Panc1 (cell line): ENCODE measurements around the gene RBFOX1.

Experiments used
- POLR2AphosphoS5 ChIP-seq: IDR thresholded peaks from 2 replicates; pipeline ENCODE4 v1.6.1; 2012; ENCODE audit warnings: mild to moderate bottlenecking, low read depth, low read length, moderate library complexity
- TF ChIP-seq, protein P1 (sequence below): fragments of 450-650 bp; IDR thresholded peaks from 2 replicates; pipeline ENCODE4 v1.5.1; 2017; ENCODE audit warnings: mild to moderate bottlenecking

DNA sequence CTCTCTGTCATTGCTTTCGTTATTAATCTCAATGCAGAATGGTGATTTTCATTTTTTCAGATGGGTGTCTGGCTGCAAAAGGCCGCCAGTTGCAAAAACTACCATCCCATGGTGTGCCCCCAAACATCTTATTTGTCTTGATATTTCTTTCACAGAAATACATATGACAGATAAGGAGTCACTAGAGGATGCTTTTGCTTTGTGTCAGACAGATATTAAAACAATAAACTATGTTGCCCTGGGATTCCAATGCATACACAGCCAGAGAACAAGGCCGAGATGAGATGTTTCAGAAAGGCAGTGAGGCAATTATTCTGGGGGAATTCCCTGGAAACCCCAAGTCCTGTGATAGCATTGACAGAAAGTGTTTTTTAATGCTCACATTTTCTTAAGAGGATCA lies 307.7 kb downstream of the RBFOX1 start:
- TF ChIP-seq, protein P1, sequence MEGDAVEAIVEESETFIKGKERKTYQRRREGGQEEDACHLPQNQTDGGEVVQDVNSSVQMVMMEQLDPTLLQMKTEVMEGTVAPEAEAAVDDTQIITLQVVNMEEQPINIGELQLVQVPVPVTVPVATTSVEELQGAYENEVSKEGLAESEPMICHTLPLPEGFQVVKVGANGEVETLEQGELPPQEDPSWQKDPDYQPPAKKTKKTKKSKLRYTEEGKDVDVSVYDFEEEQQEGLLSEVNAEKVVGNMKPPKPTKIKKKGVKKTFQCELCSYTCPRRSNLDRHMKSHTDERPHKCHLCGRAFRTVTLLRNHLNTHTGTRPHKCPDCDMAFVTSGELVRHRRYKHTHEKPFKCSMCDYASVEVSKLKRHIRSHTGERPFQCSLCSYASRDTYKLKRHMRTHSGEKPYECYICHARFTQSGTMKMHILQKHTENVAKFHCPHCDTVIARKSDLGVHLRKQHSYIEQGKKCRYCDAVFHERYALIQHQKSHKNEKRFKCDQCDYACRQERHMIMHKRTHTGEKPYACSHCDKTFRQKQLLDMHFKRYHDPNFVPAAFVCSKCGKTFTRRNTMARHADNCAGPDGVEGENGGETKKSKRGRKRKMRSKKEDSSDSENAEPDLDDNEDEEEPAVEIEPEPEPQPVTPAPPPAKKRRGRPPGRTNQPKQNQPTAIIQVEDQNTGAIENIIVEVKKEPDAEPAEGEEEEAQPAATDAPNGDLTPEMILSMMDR = no peak
- no peak for TF ChIP-seq POLR2AphosphoS5
